ENCODE data around the gene MITD1.
"Not testable (repeated sequence)": the region's sequence is repeated elsewhere in the genome, so short reads cannot be mapped to it uniquely, and the experiment has no call there.

The MITD1 gene

GRCh38 chr2:99139003-99139402 lies 41.9 kb downstream of the MITD1 start:
- H3K4me1 ChIP-seq (ENCODE audit: control insufficient read depth in 1 of 2, insufficient read depth in 2 of 2, low read length in 2 of 2): peaks cover 2 to 4% of the 10 kb centered on the region in 2 donors
- H3K27ac ChIP-seq (ENCODE audit: low read depth, low read length): no peak overlapping the region
- H3K36me3 ChIP-seq (ENCODE audit: control insufficient read depth in 1 of 2, insufficient read depth in 2 of 2, low read length in 2 of 2): no peaks in the 10 kb centered on the region
- H3K27me3 ChIP-seq (ENCODE audit: control insufficient read depth in 1 of 2, insufficient read depth in 2 of 2, low read length in 2 of 2): no peaks in the 10 kb centered on the region
- no peak overlapping the region for H3K4me3 ChIP-seq (ENCODE audit: low read depth in 1 of 2, low read length in 2 of 2)
- H3K9me3 ChIP-seq (ENCODE audit: control insufficient read depth in 1 of 2, low read length in 2 of 2): no peaks in the 10 kb centered on the region
- H3K9ac ChIP-seq (ENCODE audit: low read depth in 1 of 2, low read length in 2 of 2): no peak overlapping the region

GRCh38 chr2:99135044-99135556 lies 45.8 kb downstream of the MITD1 start:
- not testable (repeated sequence) for H3K36me3 ChIP-seq (ENCODE audit: control insufficient read depth in 1 of 2, insufficient read depth in 2 of 2, low read length in 2 of 2); H3K9me3 ChIP-seq (ENCODE audit: control insufficient read depth in 1 of 2, low read length in 2 of 2); H3K4me3 ChIP-seq (ENCODE audit: low read depth in 1 of 2, low read length in 2 of 2); H3K27me3 ChIP-seq (ENCODE audit: control insufficient read depth in 1 of 2, insufficient read depth in 2 of 2, low read length in 2 of 2); H3K27ac ChIP-seq (ENCODE audit: low read depth, low read length); H3K9ac ChIP-seq (ENCODE audit: low read depth in 1 of 2, low read length in 2 of 2); H3K4me1 ChIP-seq (ENCODE audit: control insufficient read depth in 1 of 2, insufficient read depth in 2 of 2, low read length in 2 of 2)

- no peak overlapping the region for H3K4me3 ChIP-seq (ENCODE audit: low read depth in 1 of 2, low read length in 2 of 2)
- peaks cover 4 to 7% of the 10 kb centered on the region in 2 donors for H3K9me3 ChIP-seq (ENCODE audit: control insufficient read depth in 1 of 2, low read length in 2 of 2)
- H3K27me3 ChIP-seq (ENCODE audit: control insufficient read depth in 1 of 2, insufficient read depth in 2 of 2, low read length in 2 of 2): no peaks in the 10 kb centered on the region
- peaks cover 10% of the 10 kb centered on the region in 2 donors for H3K36me3 ChIP-seq (ENCODE audit: control insufficient read depth in 1 of 2, insufficient read depth in 2 of 2, low read length in 2 of 2)
- no peak overlapping the region for H3K27ac ChIP-seq (ENCODE audit: low read depth, low read length)
- no peaks in the 10 kb centered on the region for H3K4me1 ChIP-seq (ENCODE audit: control insufficient read depth in 1 of 2, insufficient read depth in 2 of 2, low read length in 2 of 2)
- no peak overlapping the region for H3K9ac ChIP-seq (ENCODE audit: low read depth in 1 of 2, low read length in 2 of 2)
Observed at GRCh38 chr2:99127981-99128380, 52.9 kb downstream of the MITD1 start.
